WTC11 (cell line): ENCODE data around the gene POLR3A. TPM values are rescaled to one million over a fixed set of nuclear protein-coding genes. Genes with fewer than 3 reads are reported as not detected.

Experiments used
- ATAC-seq: fragments of 200-7000 bp; cut with Tn5 transposase; 2 replicates; pipeline ENCODE4 v1.10.0; 2021; ENCODE audit warnings: mild to moderate bottlenecking, moderate library complexity
- CTCF ChIA-PET: fragments of 300-600 bp; sonication (Branson Sonifier 250); formaldehyde crosslinking; loops from one replicate; lab custom pipeline; 2021; ENCODE audit warnings: antibody characterized with exemption; lab: Charles Lee
- POLR2A ChIA-PET: fragments of 350-600 bp; sonication (Branson Sonifier 250); formaldehyde crosslinking; loops from one replicate; lab custom pipeline; 2021; ENCODE audit warnings: antibody characterized with exemption; lab: Charles Lee
- DNase-seq: peaks from one replicate; pipeline ENCODE4 v3.0.0; 2021; ENCODE audit warnings: low spot score
- H3K27ac Mint-ChIP-seq: 2 replicates; pipeline ENCODE4 v1.8.0; 2021; ENCODE audit warnings: mixed read lengths
- H3K27me3 Mint-ChIP-seq: 2 replicates; pipeline ENCODE4 v1.8.0; 2021; ENCODE audit warnings: low read depth, mild to moderate bottlenecking, moderate library complexity, mixed read lengths
- H3K36me3 Mint-ChIP-seq: 2 replicates; pipeline ENCODE4 v1.8.0; 2021; ENCODE audit warnings: mixed read lengths
- H3K4me1 Mint-ChIP-seq: 2 replicates; pipeline ENCODE4 v1.8.0; 2022; ENCODE audit warnings: mixed read lengths
- H3K4me3 Mint-ChIP-seq: 2 replicates; pipeline ENCODE4 v1.8.0; 2021; ENCODE audit warnings: mild to moderate bottlenecking, moderate library complexity, mixed read lengths
- H3K9me3 Mint-ChIP-seq: 2 replicates; pipeline ENCODE4 v1.8.0; 2021; ENCODE audit warnings: mixed read lengths
- AR ChIP-seq: fragments of 250-450 bp; sonication (Bioruptor Pico); IDR thresholded peaks from 2 replicates; pipeline ENCODE4 v1.9.0; 2021; ENCODE audit warnings: mild to moderate bottlenecking
- ARID4B ChIP-seq: sonication (generic); formaldehyde crosslinking; IDR thresholded peaks from 2 replicates; pipeline ENCODE4 v1.8.0; 2023; ENCODE audit warnings: missing genetic modification reagents, mild to moderate bottlenecking, borderline replicate concordance
- ATF2 ChIP-seq: sonication (generic); formaldehyde crosslinking; IDR thresholded peaks from 2 replicates; pipeline ENCODE4 v1.8.1; 2022; ENCODE audit warnings: low read depth, missing genetic modification reagents, borderline replicate concordance
- CDX4 ChIP-seq: fragments of 250-450 bp; sonication (Bioruptor Pico); IDR thresholded peaks from 2 replicates; pipeline ENCODE4 v1.9.0; 2021; ENCODE audit warnings: moderate library complexity, mild to moderate bottlenecking, inconsistent platforms, borderline replicate concordance
- CREB1 ChIP-seq: sonication (generic); formaldehyde crosslinking; IDR thresholded peaks from 2 replicates; pipeline ENCODE4 v1.8.0; 2023; ENCODE audit warnings: mild to moderate bottlenecking, missing genetic modification reagents
- E2F1 ChIP-seq: sonication (generic); formaldehyde crosslinking; IDR thresholded peaks from 2 replicates; pipeline ENCODE4 v1.8.0; 2022; ENCODE audit warnings: mild to moderate bottlenecking, missing genetic modification reagents
- ESRRA ChIP-seq: sonication (generic); formaldehyde crosslinking; IDR thresholded peaks from 2 replicates; pipeline ENCODE4 v1.8.1; 2022; ENCODE audit warnings: mild to moderate bottlenecking, missing genetic modification reagents, borderline replicate concordance
- FOXP4 ChIP-seq: sonication (generic); formaldehyde crosslinking; IDR thresholded peaks from 2 replicates; pipeline ENCODE4 v1.8.0; 2022; ENCODE audit warnings: mild to moderate bottlenecking, missing genetic modification reagents
- IRF2 ChIP-seq: sonication (generic); formaldehyde crosslinking; IDR thresholded peaks from 2 replicates; pipeline ENCODE4 v1.8.0; 2022; ENCODE audit warnings: low read depth, missing genetic modification reagents, borderline replicate concordance
- KAT7 ChIP-seq: sonication (generic); formaldehyde crosslinking; IDR thresholded peaks from 2 replicates; pipeline ENCODE4 v1.8.1; 2023; ENCODE audit warnings: missing genetic modification reagents, mild to moderate bottlenecking, borderline replicate concordance
- NFE2L1 ChIP-seq: sonication (generic); formaldehyde crosslinking; IDR thresholded peaks from 2 replicates; pipeline ENCODE4 v1.8.1; 2023; ENCODE audit warnings: missing genetic modification reagents
- NR1H2 ChIP-seq: sonication (generic); formaldehyde crosslinking; IDR thresholded peaks from 2 replicates; pipeline ENCODE4 v1.9.0; 2021; ENCODE audit warnings: mild to moderate bottlenecking, moderate library complexity, missing genetic modification reagents
- OVOL2 ChIP-seq: fragments of 250-450 bp; sonication (Bioruptor Pico); IDR thresholded peaks from 2 replicates; pipeline ENCODE4 v1.9.0; 2021; ENCODE audit warnings: mild to moderate bottlenecking, borderline replicate concordance
- PREB ChIP-seq: sonication (generic); formaldehyde crosslinking; IDR thresholded peaks from 2 replicates; pipeline ENCODE4 v1.8.1; 2022; ENCODE audit warnings: mild to moderate bottlenecking, missing genetic modification reagents, moderate library complexity, borderline replicate concordance
- SOX15 ChIP-seq: fragments of 250-450 bp; sonication (Bioruptor Pico); IDR thresholded peaks from 2 replicates; pipeline ENCODE4 v1.9.0; 2021; ENCODE audit warnings: mild to moderate bottlenecking
- SP1 ChIP-seq: sonication (generic); formaldehyde crosslinking; conservative IDR thresholded peaks from 2 replicates; pipeline ENCODE4 v1.8.1; 2022; ENCODE audit warnings: missing genetic modification reagents
- ZBTB43 ChIP-seq: sonication (generic); formaldehyde crosslinking; IDR thresholded peaks from 2 replicates; pipeline ENCODE4 v1.8.1; 2023; ENCODE audit warnings: mild to moderate bottlenecking, missing genetic modification reagents
- ZNF219 ChIP-seq: sonication (generic); formaldehyde crosslinking; IDR thresholded peaks from 2 replicates; pipeline ENCODE4 v1.8.0; 2023; ENCODE audit warnings: missing genetic modification reagents, mild to moderate bottlenecking, borderline replicate concordance
- ZNF396 ChIP-seq: fragments of 250-450 bp; sonication (Bioruptor Pico); IDR thresholded peaks from 2 replicates; pipeline ENCODE4 v1.8.0; 2021; ENCODE audit warnings: mild to moderate bottlenecking, moderate library complexity, borderline replicate concordance
- ZNF416 ChIP-seq: fragments of 250-450 bp; sonication (Bioruptor Pico); IDR thresholded peaks from 2 replicates; pipeline ENCODE4 v1.9.0; 2021; ENCODE audit warnings: mild to moderate bottlenecking, inconsistent platforms
- total RNA-seq: library from RNA; stranded (reverse); gene quantifications from 3 replicates; pipeline ENCODE4 v1.2.3, GENCODE V29; 2021

POLR3A gene
- total RNA-seq, 1 experiment from 2014 or later = 32.2 TPM

GRCh38 chr10:77977934-77978333 lies 51.4 kb downstream of the POLR3A start:
- POLR2A ChIA-PET = no interaction called here
- Mint-ChIP-seq H3K27ac (no peak overlapping the region), H3K27me3 (no peaks in the 10 kb centered on the region), H3K4me1 (peaks cover 14% of the 10 kb centered on the region), H3K4me3 (no peak overlapping the region), H3K9me3 (no peaks in the 10 kb centered on the region), H3K36me3 (peaks cover 48% of the 10 kb centered on the region)
- ATAC-seq = no peak
- DNase-seq = no peak
- CTCF ChIA-PET = no interaction called here
- no peak for TF ChIP-seq NR1H2 (CRISPR knock-in tag)

GRCh38 chr10:77977016-77977415 lies 52.3 kb downstream of the POLR3A start:
- peaks cover 39% of the 10 kb centered on the region for H3K36me3 Mint-ChIP-seq
- TF ChIP-seq ZBTB43 (CRISPR knock-in tag) (no peak), ESRRA (CRISPR knock-in tag) (no peak), IRF2 (CRISPR knock-in tag) (no peak), NFE2L1 (CRISPR knock-in tag) (no peak), ZNF396 (no peak), ZNF219 (CRISPR knock-in tag) (no peak), ARID4B (CRISPR knock-in tag) (no peak), ZNF416 (no peak), CREB1 (CRISPR knock-in tag) (no peak), ATF2 (CRISPR knock-in tag) (no peak), CDX4 (CRISPR knock-in tag) (no peak), SOX15 (CRISPR knock-in tag) (no peak), PREB (no peak), E2F1 (no peak), OVOL2 (CRISPR knock-in tag) (no peak), SP1 (no peak), FOXP4 (CRISPR knock-in tag) (no peak), KAT7 (CRISPR knock-in tag) (no peak), AR (CRISPR knock-in tag) (no peak)

More at GRCh38 chr10:77977016-77977415, 52.3 kb downstream of the POLR3A start:
- CTCF ChIA-PET = no interaction called here
- Mint-ChIP-seq H3K27me3 (no peaks in the 10 kb centered on the region), H3K9me3 (no peaks in the 10 kb centered on the region), H3K27ac (no peak overlapping the region), H3K4me3 (no peak overlapping the region), H3K4me1 (peaks cover 14% of the 10 kb centered on the region)
- no peak for ATAC-seq
- POLR2A ChIA-PET = no interaction called here
- DNase-seq = no peak
